Measurements from ENCODE around the gene EXOC6B. TPM values are rescaled to one million over a fixed set of nuclear protein-coding genes. Genes with fewer than 3 reads are reported as not detected.

The EXOC6B gene
- total RNA-seq, 2 donors from 2014 or later: 51.3 to 68.9 TPM

DNA sequence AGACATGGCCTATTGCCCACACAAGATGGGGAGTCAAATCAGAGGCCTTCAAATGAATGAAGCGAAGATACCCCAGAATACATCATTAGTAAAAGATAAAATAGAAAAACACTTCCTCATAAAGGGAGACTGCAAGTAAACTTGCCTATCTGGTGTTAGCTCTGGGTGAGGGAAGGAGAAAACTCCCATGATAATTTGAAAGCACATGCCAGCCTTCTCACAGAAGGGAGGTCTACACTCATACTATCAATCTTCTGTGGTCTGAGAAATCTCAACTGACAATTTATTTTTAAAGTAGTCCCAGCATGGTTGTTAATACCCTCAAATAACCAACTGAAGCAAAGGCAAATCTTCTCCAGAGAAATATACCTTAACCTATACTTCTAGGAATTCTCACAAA lies 75.4 kb downstream of the EXOC6B start:
- TF ChIP-seq, protein P1, sequence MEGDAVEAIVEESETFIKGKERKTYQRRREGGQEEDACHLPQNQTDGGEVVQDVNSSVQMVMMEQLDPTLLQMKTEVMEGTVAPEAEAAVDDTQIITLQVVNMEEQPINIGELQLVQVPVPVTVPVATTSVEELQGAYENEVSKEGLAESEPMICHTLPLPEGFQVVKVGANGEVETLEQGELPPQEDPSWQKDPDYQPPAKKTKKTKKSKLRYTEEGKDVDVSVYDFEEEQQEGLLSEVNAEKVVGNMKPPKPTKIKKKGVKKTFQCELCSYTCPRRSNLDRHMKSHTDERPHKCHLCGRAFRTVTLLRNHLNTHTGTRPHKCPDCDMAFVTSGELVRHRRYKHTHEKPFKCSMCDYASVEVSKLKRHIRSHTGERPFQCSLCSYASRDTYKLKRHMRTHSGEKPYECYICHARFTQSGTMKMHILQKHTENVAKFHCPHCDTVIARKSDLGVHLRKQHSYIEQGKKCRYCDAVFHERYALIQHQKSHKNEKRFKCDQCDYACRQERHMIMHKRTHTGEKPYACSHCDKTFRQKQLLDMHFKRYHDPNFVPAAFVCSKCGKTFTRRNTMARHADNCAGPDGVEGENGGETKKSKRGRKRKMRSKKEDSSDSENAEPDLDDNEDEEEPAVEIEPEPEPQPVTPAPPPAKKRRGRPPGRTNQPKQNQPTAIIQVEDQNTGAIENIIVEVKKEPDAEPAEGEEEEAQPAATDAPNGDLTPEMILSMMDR (conservative IDR thresholded peaks at IDR 0.05): no peak
- DNase-seq: no peak
- H3K27ac Mint-ChIP-seq: peak overlapping the region; percentile 37
- no peak overlapping the region for H3K27ac ChIP-seq (ENCODE audit: low read depth, low read length)
- no peak overlapping the region for H3K4me3 ChIP-seq (ENCODE audit: low read length)
- peaks cover 17% of the 10 kb centered on the region for H3K4me1 Mint-ChIP-seq
- H3K4me1 ChIP-seq (ENCODE audit: control insufficient read depth, insufficient read depth, low read length): peaks cover 21% of the 10 kb centered on the region
- H3K9ac ChIP-seq (ENCODE audit: extremely low read depth, low read length, poor library complexity, severe bottlenecking): no peak overlapping the region
- no peaks in the 10 kb centered on the region for H3K36me3 Mint-ChIP-seq (ENCODE audit: low read depth)
- no peaks in the 10 kb centered on the region for H3K9me3 ChIP-seq (ENCODE audit: control insufficient read depth, low read length)
- no peaks in the 10 kb centered on the region for H3K27me3 Mint-ChIP-seq (ENCODE audit: insufficient read depth)
- no CpG with 5 or more reads among the region's 1 CpG for WGBS, 2 experiments (ENCODE audit: insufficient coverage in 1 of 2, insufficient read length in 1 of 2)
- no peaks in the 10 kb centered on the region for H3K36me3 ChIP-seq (ENCODE audit: control insufficient read depth, insufficient read depth, low read length)
- H3K27me3 ChIP-seq (ENCODE audit: control insufficient read depth, insufficient read depth, low read length, poor library complexity, severe bottlenecking): no peaks in the 10 kb centered on the region
- H3K9me3 Mint-ChIP-seq: no peaks in the 10 kb centered on the region
- H3K4me3 Mint-ChIP-seq: no peak overlapping the region

DNA sequence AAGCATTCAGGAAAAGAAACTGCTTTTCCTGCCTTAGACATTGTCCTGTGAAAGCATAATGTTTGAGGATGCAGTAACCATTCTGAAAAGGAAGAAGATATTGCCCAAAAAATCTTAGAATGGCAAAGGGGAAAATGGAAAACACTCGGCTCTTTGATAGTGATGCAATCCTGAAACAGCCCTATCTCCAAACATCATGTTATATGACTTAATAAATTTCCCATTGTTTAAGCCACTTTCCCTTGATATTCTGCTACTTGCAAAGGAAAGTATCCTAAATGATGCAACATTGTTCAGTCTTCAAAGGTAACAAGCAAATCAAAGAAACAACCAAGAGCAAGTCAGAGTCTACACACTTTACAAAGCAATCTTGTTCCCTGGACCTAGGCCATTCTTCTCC lies 78.5 kb downstream of the EXOC6B start:
- no peaks in the 10 kb centered on the region for H3K27me3 Mint-ChIP-seq (ENCODE audit: insufficient read depth)
- DNase-seq: no peak
- Histone ChIP-seq H3K9ac (ENCODE audit: extremely low read depth, low read length, poor library complexity, severe bottlenecking) (no peak overlapping the region), H3K36me3 (ENCODE audit: control insufficient read depth, insufficient read depth, low read length) (no peaks in the 10 kb centered on the region), H3K4me3 (ENCODE audit: low read length) (no peak overlapping the region), H3K27me3 (ENCODE audit: control insufficient read depth, insufficient read depth, low read length, poor library complexity, severe bottlenecking) (no peaks in the 10 kb centered on the region), H3K4me1 (ENCODE audit: control insufficient read depth, insufficient read depth, low read length) (peaks cover 15% of the 10 kb centered on the region), H3K9me3 (ENCODE audit: control insufficient read depth, low read length) (no peaks in the 10 kb centered on the region), H3K27ac (ENCODE audit: low read depth, low read length) (no peak overlapping the region)
- H3K9me3 Mint-ChIP-seq: no peaks in the 10 kb centered on the region
- WGBS, 2 experiments (ENCODE audit: insufficient coverage in 1 of 2, insufficient read length in 1 of 2): 83 to 91% methylated on average over 1 of the region's 1 CpG
- H3K27ac Mint-ChIP-seq: no peak overlapping the region
- peaks cover 13% of the 10 kb centered on the region for H3K4me1 Mint-ChIP-seq
- TF ChIP-seq, protein P1 (conservative IDR thresholded peaks at IDR 0.05): no peak
- no peak overlapping the region for H3K4me3 Mint-ChIP-seq
- H3K36me3 Mint-ChIP-seq (ENCODE audit: low read depth): no peaks in the 10 kb centered on the region

DNA sequence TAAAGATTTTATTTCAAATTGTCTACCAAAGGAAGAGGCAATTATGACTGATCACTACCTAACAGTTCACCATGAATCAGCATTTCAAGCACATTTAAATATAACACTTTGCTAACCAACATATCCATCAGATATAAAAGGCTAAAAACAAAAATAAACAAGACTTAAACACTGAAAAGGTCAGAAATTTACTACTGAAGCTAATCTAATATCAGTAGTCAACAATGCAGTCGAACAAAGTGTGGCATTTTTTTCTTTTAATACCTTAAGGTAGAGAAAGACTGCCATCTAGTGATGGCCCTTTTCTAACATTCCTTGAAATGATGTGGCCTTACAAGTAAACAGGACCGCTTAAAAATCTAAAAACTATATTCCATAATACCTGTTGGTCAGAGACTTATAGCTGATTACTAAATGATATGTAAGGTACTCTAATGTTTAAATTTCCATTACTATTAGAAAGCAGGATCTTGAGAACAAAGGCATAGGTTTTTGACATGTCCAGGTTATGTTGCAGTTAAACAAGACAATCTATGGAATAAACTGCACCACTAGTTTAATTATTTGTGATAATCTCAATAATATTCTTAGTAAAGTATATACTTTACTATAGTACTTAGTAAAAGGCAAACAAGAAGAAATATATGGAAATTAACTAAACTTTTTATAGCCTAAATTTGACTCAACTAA lies 80.0 kb downstream of the EXOC6B start:
- TF ChIP-seq, protein P1 (conservative IDR thresholded peaks at IDR 0.05): peak; percentile 91
- Mint-ChIP-seq H3K4me3 (no peak overlapping the region), H3K27ac (no peak overlapping the region), H3K27me3 (ENCODE audit: insufficient read depth) (no peaks in the 10 kb centered on the region), H3K4me1 (peaks cover 13% of the 10 kb centered on the region), H3K9me3 (no peaks in the 10 kb centered on the region), H3K36me3 (ENCODE audit: low read depth) (peaks cover 5% of the 10 kb centered on the region)
- no peak overlapping the region for H3K4me3 ChIP-seq (ENCODE audit: low read length)
- WGBS, 2 experiments (ENCODE audit: insufficient coverage in 1 of 2, insufficient read length in 1 of 2): 30 to 35% methylated on average over 1 to 2 of the region's 2 CpGs
- no peak overlapping the region for H3K27ac ChIP-seq (ENCODE audit: low read depth, low read length)
- no peaks in the 10 kb centered on the region for H3K27me3 ChIP-seq (ENCODE audit: control insufficient read depth, insufficient read depth, low read length, poor library complexity, severe bottlenecking)
- no peak overlapping the region for H3K9ac ChIP-seq (ENCODE audit: extremely low read depth, low read length, poor library complexity, severe bottlenecking)
- peaks cover 15% of the 10 kb centered on the region for H3K4me1 ChIP-seq (ENCODE audit: control insufficient read depth, insufficient read depth, low read length)
- peaks cover 4% of the 10 kb centered on the region for H3K9me3 ChIP-seq (ENCODE audit: control insufficient read depth, low read length)
- no peak for DNase-seq
- H3K36me3 ChIP-seq (ENCODE audit: control insufficient read depth, insufficient read depth, low read length): peaks cover 8% of the 10 kb centered on the region
